Ishikawa (cell line): ENCODE results near the gene PKP1.

ENCODE experiments used
- CEBPB ChIP-seq: IDR thresholded peaks from 2 replicates; pipeline ENCODE4 v1.6.1; 2012
- CREB1 ChIP-seq: IDR thresholded peaks from 2 replicates; pipeline ENCODE4 v1.6.1; 2012; ENCODE audit warnings: low read depth
- EGR1 ChIP-seq: IDR thresholded peaks from 2 replicates; pipeline ENCODE4 v1.6.1; 2012
- EP300 ChIP-seq: IDR thresholded peaks from 2 replicates; pipeline ENCODE4 v1.6.1; 2012; ENCODE audit warnings: borderline replicate concordance
- FOXM1 ChIP-seq: IDR thresholded peaks from 2 replicates; pipeline ENCODE4 v1.6.1; 2012; ENCODE audit warnings: low read depth, borderline replicate concordance
- NFIC ChIP-seq: IDR thresholded peaks from 2 replicates; pipeline ENCODE4 v1.6.1; 2012
- RAD21 ChIP-seq: IDR thresholded peaks from 2 replicates; pipeline ENCODE4 v1.6.1; 2012; ENCODE audit warnings: low read depth
- TAF1 ChIP-seq: IDR thresholded peaks from 2 replicates; pipeline ENCODE4 v1.6.1; 2012; ENCODE audit warnings: low read depth, mild to moderate bottlenecking
- TCF12 ChIP-seq: IDR thresholded peaks from 2 replicates; pipeline ENCODE4 v1.6.1; 2012; ENCODE audit warnings: low read depth
- TEAD4 ChIP-seq: IDR thresholded peaks from 2 replicates; pipeline ENCODE4 v1.6.1; 2012
- USF1 ChIP-seq: IDR thresholded peaks from 2 replicates; pipeline ENCODE4 v1.6.1; 2012
- YY1 ChIP-seq: IDR thresholded peaks from 2 replicates; pipeline ENCODE4 v1.6.1; 2012; ENCODE audit warnings: low read depth
- ZBTB7A ChIP-seq: IDR thresholded peaks from 2 replicates; pipeline ENCODE4 v1.6.1; 2012; ENCODE audit warnings: low read depth
- TF ChIP-seq, protein P1 (sequence below): IDR thresholded peaks from 2 replicates; pipeline ENCODE4 v1.6.1; 2012; ENCODE audit warnings: low read depth, mild to moderate bottlenecking
- TF ChIP-seq, protein P2 (sequence below): IDR thresholded peaks from 2 replicates; pipeline ENCODE4 v1.6.1; 2012

The PKP1 gene

GRCh38 chr1:201302163-201303152 is 19.2 kb downstream of the PKP1 start:
- no peak for TF ChIP-seq TEAD4

DNA sequence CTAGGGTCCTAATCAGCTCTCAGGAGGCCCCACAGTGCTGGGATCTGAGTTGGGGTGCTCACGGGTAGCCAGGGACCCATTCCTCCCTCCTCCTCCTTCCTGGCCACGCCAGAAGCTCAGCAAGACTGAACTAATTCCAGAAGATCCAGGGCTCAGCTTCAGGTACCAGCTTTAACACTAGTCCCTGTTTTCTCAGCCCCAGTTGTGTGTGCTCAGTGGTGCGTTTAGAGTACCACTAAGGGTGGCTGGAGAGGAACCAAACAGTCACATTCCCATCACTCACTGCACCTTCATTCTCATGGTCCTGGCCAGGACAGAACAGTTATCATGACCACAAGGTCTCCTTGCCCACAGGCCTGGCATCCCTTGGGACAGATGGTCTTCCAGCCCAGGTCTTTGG is 20.8 kb downstream of the PKP1 start:
- TF ChIP-seq TAF1, result no peak
- 0 out of 2 replicates have a peak, but pooled peaks have one; percentile 11 for TF ChIP-seq NFIC

- TF ChIP-seq, protein P1, sequence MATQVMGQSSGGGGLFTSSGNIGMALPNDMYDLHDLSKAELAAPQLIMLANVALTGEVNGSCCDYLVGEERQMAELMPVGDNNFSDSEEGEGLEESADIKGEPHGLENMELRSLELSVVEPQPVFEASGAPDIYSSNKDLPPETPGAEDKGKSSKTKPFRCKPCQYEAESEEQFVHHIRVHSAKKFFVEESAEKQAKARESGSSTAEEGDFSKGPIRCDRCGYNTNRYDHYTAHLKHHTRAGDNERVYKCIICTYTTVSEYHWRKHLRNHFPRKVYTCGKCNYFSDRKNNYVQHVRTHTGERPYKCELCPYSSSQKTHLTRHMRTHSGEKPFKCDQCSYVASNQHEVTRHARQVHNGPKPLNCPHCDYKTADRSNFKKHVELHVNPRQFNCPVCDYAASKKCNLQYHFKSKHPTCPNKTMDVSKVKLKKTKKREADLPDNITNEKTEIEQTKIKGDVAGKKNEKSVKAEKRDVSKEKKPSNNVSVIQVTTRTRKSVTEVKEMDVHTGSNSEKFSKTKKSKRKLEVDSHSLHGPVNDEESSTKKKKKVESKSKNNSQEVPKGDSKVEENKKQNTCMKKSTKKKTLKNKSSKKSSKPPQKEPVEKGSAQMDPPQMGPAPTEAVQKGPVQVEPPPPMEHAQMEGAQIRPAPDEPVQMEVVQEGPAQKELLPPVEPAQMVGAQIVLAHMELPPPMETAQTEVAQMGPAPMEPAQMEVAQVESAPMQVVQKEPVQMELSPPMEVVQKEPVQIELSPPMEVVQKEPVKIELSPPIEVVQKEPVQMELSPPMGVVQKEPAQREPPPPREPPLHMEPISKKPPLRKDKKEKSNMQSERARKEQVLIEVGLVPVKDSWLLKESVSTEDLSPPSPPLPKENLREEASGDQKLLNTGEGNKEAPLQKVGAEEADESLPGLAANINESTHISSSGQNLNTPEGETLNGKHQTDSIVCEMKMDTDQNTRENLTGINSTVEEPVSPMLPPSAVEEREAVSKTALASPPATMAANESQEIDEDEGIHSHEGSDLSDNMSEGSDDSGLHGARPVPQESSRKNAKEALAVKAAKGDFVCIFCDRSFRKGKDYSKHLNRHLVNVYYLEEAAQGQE, result no peak
- TF ChIP-seq USF1, result no peak
- no peak for TF ChIP-seq TCF12
- TF ChIP-seq YY1, result no peak
- no peak for TF ChIP-seq CEBPB
- no peak for TF ChIP-seq ZBTB7A
- TF ChIP-seq TEAD4, result no peak
- no peak for TF ChIP-seq TAF1
- TF ChIP-seq CREB1, result no peak
- no peak for TF ChIP-seq NFIC
- no peak for TF ChIP-seq EGR1
- no peak for TF ChIP-seq RAD21
- TF ChIP-seq, protein P2, sequence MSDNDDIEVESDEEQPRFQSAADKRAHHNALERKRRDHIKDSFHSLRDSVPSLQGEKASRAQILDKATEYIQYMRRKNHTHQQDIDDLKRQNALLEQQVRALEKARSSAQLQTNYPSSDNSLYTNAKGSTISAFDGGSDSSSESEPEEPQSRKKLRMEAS, result no peak
- no peak for TF ChIP-seq FOXM1
- no peak for TF ChIP-seq EP300
Measured at GRCh38 chr1:201305815-201306214, 22.5 kb downstream of the PKP1 start.

DNA sequence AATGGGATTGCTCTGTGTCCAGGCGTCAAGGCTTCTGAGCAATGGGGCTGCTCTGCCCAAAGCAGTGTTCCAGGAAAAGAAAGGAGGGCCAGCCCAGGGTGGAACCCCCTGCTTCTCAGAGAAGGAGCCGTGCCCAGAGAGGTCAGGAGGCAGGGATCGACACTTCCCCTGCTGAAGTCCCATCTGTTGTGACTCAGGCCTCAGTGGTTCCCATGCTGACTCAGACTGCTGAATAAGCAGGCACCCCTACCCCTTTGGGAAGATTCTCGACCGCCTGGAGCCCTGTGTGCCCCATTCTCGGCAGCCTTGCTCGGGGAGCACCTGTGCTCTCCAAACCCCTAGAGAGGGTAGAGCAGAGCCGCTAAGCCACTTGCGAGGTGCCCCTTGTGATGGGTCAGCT is 23.9 kb downstream of the PKP1 start:
- TF ChIP-seq, protein P2, result no peak
- TF ChIP-seq CEBPB (no peak), CREB1 (no peak), EP300 (no peak), RAD21 (no peak), ZBTB7A (no peak), TEAD4 (no peak), FOXM1 (no peak), TAF1 (no peak), NFIC (no peak), USF1 (no peak)
- TF ChIP-seq, protein P1, result no peak

GRCh38 chr1:201307760-201308499 is 24.6 kb downstream of the PKP1 start:
- TF ChIP-seq CREB1, result no peak
- 0 out of 2 replicates have a peak, but pooled peaks have one; percentile 18 for TF ChIP-seq RAD21
- peak; percentile 41; the same call in 1 of the 2 replicates for TF ChIP-seq CEBPB
- peak; percentile 84; the same call in 1 of the 2 replicates for TF ChIP-seq TCF12
- TF ChIP-seq NFIC, result peak; percentile 95
- TF ChIP-seq YY1, result peak; percentile 62; the same call in 1 of the 2 replicates
- TF ChIP-seq FOXM1, result peak; percentile 36; the same call in 1 of the 2 replicates
- TF ChIP-seq, protein P2, result no peak; the same call in 1 of the 2 replicates
- peak; percentile 73; the same call in 1 of the 2 replicates for TF ChIP-seq EP300
